Psoas muscle (tissue), 8 donors: ENCODE measurements around the gene STX16. TPM values are rescaled to one million over a fixed set of nuclear protein-coding genes. Genes with fewer than 3 reads are reported as not detected.

Experiments
- ATAC-seq, 4 donors: fragments of 200-7000 bp; cut with Tn5 transposase; one replicate each; pipeline ENCODE4 v1.9.1; 2020; ENCODE audit warnings: moderate library complexity in 3 of 4, mild to moderate bottlenecking in 2 of 4
- DNase-seq, 2 donors: peaks; one replicate each; pipeline ENCODE4 v3.0.0-alpha.2; 2020
- H3K27ac ChIP-seq: fragments of 200-600 bp; one replicate; pipeline ENCODE4 v1.8.0; 2022
- H3K27me3 ChIP-seq, 3 donors: fragments of 200-600 bp in 1 of 3; one replicate each; pipeline versions ENCODE4 v1.6.1 to v1.8.0; 2013 to 2022; ENCODE audit warnings: low read length in 2 of 3, mild to moderate bottlenecking in 2 of 3, moderate library complexity in 1 of 3; ENCODE audit not compliant: insufficient read depth in 3 of 3
- H3K36me3 ChIP-seq, 2 donors: fragments of 200-600 bp in 1 of 2; one replicate each; pipeline versions ENCODE4 v1.6.1 to v1.8.0; 2013 to 2022; ENCODE audit warnings: low read depth in 1 of 2, mild to moderate bottlenecking in 1 of 2, moderate library complexity in 1 of 2; ENCODE audit not compliant: insufficient read depth in 1 of 2
- H3K4me1 ChIP-seq: fragments of 200-600 bp; one replicate; pipeline ENCODE4 v1.8.0; 2022
- H3K4me3 ChIP-seq: fragments of 200-600 bp; one replicate; pipeline ENCODE4 v1.8.0; 2022; ENCODE audit warnings: mild to moderate bottlenecking
- H3K9me3 ChIP-seq: fragments of 200-600 bp; one replicate; pipeline ENCODE4 v1.8.0; 2022
- WGBS, 3 donors: extraction: QIAGEN DNeasy Blood & Tissue Kit; methylation state at CpG; one replicate each; pipeline versions ENCODE4 v1.1.6 to v1.1.7; 2013; 5-methylcytosine and 5-hydroxymethylcytosine counted together
- intact Hi-C, 2 donors: fragments of 100-400 bp; cut with DNase I; formaldehyde crosslinking; loops; one replicate each; pipeline versions ENCODE4 v1.11.0 to v1.14.2; 2022
- polyA plus RNA-seq, 3 donors: library from polyadenylated mRNA; stranded (reverse); fragments of 200-250 nt; gene quantifications; one replicate each; pipeline ENCODE4 v1.2.3, GENCODE V29; 2013
- total RNA-seq, 4 donors: library from RNA; stranded (reverse); fragmentation: NEBNext Ultra II Directional in 2 of 4; extraction: Animal tissue kit (Norgen Biotek cat#: 25700) in 2 of 4; gene quantifications; one replicate each; pipeline versions ENCODE4 v1.2.1 to v1.2.4, GENCODE V29; 2021 to 2023
- TF ChIP-seq, protein P1 (sequence below): fragments of 200-600 bp; IDR thresholded peaks from one replicate; pipeline ENCODE4 v1.8.0; 2022; ENCODE audit warnings: antibody characterized with exemption
- donor health status: healthy with polysubstance abuse.
- donor health status: DM: no; HTN: no; CAD: no; lungs with moderate emphysema.
- donor health status: Bipolar disorder and iron deficiency.
- donor health status: healthy.
- donor health status: DM: yes; HTN: yes; CAD: no.
- donor health status: DM: no; HTN: no; CAD: no.
- donor health status: DM: no; HTN: no; CAD: no.
- donor health status: DM: yes; HTN: yes; CAD: no.

STX16 gene
- total and polyA plus RNA-seq, 7 donors = 17.5 to 58.1 (median 20.0) TPM

DNA sequence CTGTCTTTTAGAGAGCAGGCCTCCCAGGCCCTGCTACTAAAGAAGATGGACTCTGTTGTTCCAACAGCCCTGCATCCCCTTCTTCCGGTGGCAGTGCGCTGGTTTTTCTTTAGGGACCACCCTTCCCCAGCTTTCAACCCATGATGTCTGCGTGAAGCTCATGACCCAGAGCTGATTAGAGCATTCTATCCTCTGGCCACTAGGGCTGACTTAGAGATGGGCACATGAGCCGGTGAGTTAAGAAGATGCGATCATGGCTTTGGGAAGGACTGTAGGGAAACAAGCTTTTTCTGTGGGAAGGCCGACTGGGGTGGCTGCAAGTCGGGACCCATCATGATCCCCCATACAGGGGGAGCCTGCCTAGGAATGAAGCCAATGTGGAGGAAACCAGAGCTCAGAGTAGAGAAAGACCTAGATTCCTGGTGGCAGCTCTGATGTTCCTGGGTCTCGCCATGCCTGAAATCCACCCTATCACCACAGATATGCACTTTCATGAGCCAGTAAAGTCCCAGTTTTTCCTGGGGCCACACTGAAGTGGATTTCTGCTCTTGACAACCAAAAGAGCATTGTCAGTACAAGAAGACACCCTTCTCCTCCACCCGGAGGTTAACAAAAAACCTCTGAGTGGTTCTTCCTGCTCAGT lies 29.1 kb upstream of the STX16 start:
- no peak overlapping the region for H3K27ac ChIP-seq
- DNase-seq = no peak
- no peaks in the 10 kb centered on the region for H3K36me3 ChIP-seq
- intact Hi-C loops = no loop called here
- peaks cover 0 to 33% (median 2%) of the 10 kb centered on the region in 3 donors for H3K27me3 ChIP-seq
- H3K4me1 ChIP-seq = no peaks in the 10 kb centered on the region
- WGBS, 3 donors = 94 to 95% (median 95%) methylated on average over 9 of the region's 9 CpGs
- no peaks in the 10 kb centered on the region for H3K9me3 ChIP-seq
- H3K4me3 ChIP-seq = no peak overlapping the region
- TF ChIP-seq, protein P1, sequence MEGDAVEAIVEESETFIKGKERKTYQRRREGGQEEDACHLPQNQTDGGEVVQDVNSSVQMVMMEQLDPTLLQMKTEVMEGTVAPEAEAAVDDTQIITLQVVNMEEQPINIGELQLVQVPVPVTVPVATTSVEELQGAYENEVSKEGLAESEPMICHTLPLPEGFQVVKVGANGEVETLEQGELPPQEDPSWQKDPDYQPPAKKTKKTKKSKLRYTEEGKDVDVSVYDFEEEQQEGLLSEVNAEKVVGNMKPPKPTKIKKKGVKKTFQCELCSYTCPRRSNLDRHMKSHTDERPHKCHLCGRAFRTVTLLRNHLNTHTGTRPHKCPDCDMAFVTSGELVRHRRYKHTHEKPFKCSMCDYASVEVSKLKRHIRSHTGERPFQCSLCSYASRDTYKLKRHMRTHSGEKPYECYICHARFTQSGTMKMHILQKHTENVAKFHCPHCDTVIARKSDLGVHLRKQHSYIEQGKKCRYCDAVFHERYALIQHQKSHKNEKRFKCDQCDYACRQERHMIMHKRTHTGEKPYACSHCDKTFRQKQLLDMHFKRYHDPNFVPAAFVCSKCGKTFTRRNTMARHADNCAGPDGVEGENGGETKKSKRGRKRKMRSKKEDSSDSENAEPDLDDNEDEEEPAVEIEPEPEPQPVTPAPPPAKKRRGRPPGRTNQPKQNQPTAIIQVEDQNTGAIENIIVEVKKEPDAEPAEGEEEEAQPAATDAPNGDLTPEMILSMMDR = peak; percentile 6
- ATAC-seq = no peak

DNA sequence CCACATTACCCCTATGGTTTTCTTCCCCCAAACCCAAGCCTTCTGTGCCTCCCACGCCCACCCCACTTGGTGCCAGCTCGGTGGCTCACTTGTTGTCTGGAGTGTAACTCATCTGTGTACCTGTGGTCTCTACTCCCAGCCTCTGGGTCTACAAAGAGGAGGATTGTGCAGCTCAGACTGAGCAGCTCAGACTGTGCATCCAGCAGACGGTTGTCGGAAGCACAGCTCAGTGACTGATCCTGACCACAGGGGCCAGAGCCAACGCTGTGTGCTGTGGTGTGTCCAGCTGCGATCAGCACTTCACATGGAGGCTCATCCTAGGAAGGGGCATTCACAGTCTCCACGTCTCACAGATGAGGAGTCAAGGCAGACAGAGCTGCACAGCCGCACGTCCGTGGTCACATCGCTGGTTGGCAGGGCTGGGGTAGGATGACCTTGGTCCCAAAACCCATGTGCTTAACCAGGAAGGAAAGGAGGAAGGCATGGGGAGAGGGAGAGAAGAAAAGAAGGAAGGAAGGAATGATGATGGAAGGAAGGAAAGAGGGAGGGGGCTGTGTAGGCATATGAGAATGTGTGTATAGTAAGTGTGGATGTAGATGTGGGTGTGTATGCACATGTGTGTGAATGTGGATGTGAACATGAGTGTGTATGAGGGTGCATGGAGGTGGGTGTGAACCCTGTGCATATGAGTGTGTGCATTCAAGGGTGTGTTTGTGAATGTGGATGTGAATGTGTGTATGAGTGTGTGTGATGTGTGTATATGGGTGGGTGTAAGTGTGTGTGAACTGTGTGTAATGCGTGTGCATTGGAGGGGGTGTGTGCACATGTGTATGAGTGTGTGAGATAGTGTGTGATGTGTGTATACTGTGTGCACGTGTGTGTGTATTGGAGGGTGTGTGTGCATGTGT lies 28.2 kb upstream of the STX16 start:
- no peaks in the 10 kb centered on the region for H3K36me3 ChIP-seq
- no peak overlapping the region for H3K4me3 ChIP-seq
- no peaks in the 10 kb centered on the region for H3K9me3 ChIP-seq
- TF ChIP-seq, protein P1 = no peak
- DNase-seq (no peak), ATAC-seq (no peak)
- intact Hi-C loops = no loop called here
- peaks cover 0 to 33% (median 2%) of the 10 kb centered on the region in 3 donors for H3K27me3 ChIP-seq
- H3K27ac ChIP-seq = no peak overlapping the region
- 81 to 86% (median 81%) methylated on average over 13 of the region's 13 CpGs for WGBS, 3 donors
- H3K4me1 ChIP-seq = no peaks in the 10 kb centered on the region

DNA sequence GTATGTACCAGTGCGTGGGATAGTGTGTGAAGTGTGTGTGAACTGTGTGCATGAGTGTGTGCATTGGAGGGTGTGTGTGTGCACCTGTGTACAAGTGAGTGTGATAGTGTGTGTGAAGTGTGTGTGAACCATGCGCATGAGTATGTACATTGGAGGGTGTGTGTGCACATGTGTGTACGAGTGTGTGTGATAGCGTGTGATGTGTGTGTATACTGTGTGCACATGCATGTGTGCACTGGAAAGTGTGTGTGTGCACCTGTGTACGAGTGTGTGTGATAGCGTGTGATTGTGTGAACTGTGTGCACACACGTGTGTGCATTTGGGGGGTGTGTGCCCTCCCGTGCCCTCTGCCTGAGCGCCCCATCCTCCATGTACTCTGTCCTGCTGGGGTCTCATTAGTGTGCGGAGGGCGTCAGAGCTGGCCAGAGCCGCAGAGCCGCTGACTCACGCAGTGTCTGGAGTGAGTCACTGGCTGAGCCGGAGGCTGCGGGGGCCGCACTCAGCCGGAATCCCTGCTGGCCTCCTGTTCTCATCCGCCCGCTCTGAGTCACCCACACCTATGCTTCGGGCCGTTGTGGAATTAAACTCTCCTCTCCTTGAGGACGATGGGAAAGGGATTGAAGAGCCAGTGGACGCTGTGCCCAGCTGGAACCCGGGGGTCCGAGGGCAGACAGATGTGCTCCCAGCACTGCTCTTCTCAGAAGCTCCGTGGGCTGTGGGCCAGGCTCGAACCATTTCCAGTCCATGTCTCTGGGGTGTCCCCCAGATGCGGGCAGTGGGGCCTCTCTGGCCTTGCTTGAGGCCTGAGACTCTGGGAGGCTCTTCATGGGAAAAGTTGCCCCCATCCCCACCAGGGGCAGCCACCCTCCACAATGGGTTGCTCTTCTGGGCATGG lies 27.3 kb upstream of the STX16 start:
- DNase-seq = peak; percentile 74 to 77
- Histone ChIP-seq H3K9me3 (no peaks in the 10 kb centered on the region), H3K27ac (no peak overlapping the region), H3K36me3 (no peaks in the 10 kb centered on the region), H3K27me3 (peaks cover 0 to 33% (median 2%) of the 10 kb centered on the region in 3 donors), H3K4me3 (no peak overlapping the region), H3K4me1 (no peaks in the 10 kb centered on the region)
- ATAC-seq = peak; percentile 79 to 90 (median 85)
- TF ChIP-seq, protein P1 = no peak
- WGBS, 3 donors = 51 to 55% (median 54%) methylated on average over 28 to 29 of the region's 29 CpGs
- intact Hi-C loops = no loop called here

DNA sequence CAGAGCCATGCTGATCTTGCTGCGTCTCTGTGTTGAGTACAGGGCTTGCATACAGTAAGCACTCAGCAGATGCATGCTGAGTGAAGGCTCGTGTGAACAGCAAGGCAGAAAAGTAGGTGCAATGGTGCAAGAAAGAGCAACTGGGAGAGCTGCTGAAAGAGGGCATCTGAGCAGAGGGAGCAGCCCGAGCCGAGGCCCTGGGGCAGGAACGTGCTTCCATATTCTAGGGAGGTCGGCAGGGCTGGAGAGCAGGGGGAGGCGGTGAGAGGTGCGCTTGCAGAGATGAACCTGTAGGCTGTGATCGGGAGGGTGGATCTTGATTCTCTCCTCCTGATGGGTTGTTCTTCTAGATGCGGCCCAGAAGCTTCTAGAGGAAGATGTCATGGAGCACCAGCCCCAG lies 26.4 kb upstream of the STX16 start:
- H3K27ac ChIP-seq = no peak overlapping the region
- DNase-seq (no peak), ATAC-seq (no peak)
- TF ChIP-seq, protein P1 = no peak
- intact Hi-C loops = no loop called here
- no peak overlapping the region for H3K4me3 ChIP-seq
- no peaks in the 10 kb centered on the region for H3K4me1 ChIP-seq
- WGBS, 3 donors = 93 to 94% (median 93%) methylated on average over 10 of the region's 10 CpGs
- peaks cover 0 to 28% (median 0%) of the 10 kb centered on the region in 3 donors for H3K27me3 ChIP-seq
- H3K9me3 ChIP-seq = no peaks in the 10 kb centered on the region
- H3K36me3 ChIP-seq = no peaks in the 10 kb centered on the region
